Dermis blood vessel endothelial cell (primary cell): Measurements from ENCODE around the gene FSD1. TPM values are rescaled to one million over a fixed set of nuclear protein-coding genes. Genes with fewer than 3 reads are reported as not detected.
"Not testable (repeated sequence)": the region's sequence is repeated elsewhere in the genome, so short reads cannot be mapped to it uniquely, and the experiment has no call there.

Source experiments
- DNase-seq: peaks from one replicate; pipeline ENCODE4 v3.0.0; 2010
- total RNA-seq: library from RNA; depleted of rRNA; stranded (reverse); fragments of >200 nt; gene quantifications from 2 replicates; pipeline ENCODE4 v1.2.3, GENCODE V29; 2014

Gene FSD1
- total RNA-seq, 1 donor from 2014 or later, result 7.0 TPM

DNA sequence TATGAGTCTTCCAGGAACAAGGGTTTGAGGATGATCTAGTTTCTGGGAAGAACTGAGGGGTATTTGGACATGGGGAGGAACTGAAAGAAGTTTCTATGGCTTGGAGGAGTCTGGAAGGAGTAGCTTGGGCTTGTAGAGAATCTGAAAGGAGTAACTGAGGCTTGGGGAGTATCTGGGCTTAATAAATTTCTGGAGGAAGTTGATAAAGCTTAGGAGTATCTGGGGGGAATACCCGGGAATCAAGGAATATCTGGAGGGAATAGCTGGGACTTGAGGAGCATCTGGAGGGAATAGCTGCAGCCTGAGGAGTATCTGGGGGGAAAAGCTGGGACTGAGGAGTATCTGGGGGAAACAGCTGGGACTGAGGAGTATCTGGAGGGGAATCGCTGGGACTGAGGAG is 16.0 kb downstream of the FSD1 start:
- no peak for DNase-seq

GRCh38 chr19:4322942-4323665 is 18.7 kb downstream of the FSD1 start:
- no peak for DNase-seq

DNA sequence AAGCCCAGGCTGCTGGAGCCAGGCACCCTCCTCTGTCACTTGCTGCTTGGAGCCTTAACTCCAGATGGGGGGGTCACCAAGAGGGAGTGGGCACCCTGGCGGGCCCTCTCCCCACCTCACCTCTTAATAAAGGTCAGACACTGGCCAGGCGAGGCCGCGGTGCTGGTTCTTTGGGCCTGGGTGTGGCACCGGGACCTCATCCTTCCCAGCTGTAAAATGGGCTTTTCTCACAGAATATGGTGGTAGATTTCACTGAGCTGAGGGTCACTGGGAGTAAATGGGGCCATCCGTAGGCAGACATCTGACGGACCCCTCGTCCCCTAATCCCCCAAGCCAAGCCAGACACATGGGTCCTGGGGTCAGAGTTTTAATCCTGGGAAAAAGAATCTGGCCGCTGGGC is 19.3 kb downstream of the FSD1 start:
- no peak for DNase-seq

GRCh38 chr19:4324228-4324627 is 19.8 kb downstream of the FSD1 start:
- DNase-seq, result no peak

DNA sequence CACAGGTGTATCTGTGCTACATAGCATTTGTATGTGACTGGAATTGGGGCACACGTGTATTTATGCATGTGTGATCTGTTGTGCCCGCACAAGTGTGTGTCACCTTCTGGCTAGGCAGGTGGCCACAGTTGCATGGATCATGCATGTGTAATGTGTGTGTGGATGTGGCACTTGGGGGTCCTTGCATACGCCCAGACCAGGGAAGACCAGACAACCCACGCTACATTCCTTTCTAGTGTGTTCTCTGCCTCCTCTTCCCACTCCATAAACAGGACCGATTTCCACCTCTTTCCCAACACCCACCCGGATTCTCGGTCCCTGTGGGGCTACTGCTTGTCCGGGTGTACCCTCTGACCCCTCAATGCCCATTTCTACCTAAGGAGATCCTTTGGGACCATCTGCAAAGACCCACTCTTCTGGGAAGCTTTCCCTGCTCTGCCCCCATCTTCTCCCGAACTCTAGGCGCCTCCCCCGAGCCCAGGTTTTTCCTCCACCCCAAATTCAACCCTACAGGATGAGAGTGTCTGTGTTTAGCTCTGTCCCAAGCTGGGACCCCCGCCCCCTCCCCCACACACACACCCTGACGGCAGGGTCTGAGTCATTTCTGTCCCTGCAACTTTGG is 21.9 kb downstream of the FSD1 start:
- DNase-seq, result no peak

- no peak for DNase-seq
These were observed 22.4 kb downstream of the FSD1 start for GRCh38 chr19:4326837-4327251.

GRCh38 chr19:4327252-4327876 is 23.0 kb downstream of the FSD1 start:
- peak; percentile 43 for DNase-seq

- DNase-seq, result no peak
These were observed 23.5 kb downstream of the FSD1 start for GRCh38 chr19:4327877-4328242.

GRCh38 chr19:4328243-4328990 is 24.0 kb downstream of the FSD1 start:
- peak; percentile 89 for DNase-seq

DNA sequence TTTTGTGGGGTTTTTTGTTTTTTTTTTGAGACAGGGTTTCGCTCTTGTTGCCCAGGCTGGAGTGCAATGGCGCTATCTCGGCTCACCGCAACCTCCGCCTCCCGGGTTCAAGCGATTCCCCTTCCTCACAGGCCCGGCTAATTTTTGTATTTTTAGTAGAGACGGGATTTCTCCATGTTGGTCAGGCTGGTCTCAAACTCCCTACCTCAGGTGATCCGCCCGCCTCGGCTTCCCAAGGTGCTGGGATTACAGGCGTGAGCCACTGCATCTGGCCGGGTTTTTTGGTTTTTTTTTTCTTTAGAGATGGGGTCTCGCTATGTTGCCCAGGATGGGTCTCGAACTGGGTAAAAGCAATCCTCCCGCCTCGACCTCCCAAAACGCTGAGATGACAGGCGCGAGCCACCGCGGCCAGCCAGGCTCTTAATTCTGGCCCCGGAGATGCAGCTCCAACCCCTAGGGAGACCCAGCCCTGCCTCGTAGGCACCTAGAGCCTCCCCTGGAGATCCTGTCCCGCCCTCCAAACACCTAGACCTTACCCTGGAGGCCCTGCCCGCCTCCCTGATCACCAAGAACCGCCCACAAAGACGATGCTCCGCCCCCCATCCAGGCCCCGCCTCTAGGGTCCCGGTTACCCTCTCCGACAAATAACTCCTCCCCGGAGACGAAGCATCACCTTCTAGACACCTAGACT is 24.7 kb downstream of the FSD1 start:
- DNase-seq, result not testable (repeated sequence)

GRCh38 chr19:4329858-4330257 is 25.5 kb downstream of the FSD1 start:
- DNase-seq, result no peak

- DNase-seq, result no peak
These were observed 30.7 kb downstream of the FSD1 start for GRCh38 chr19:4334929-4335570.

- peak; percentile 46 for DNase-seq
These were observed 33.6 kb downstream of the FSD1 start for GRCh38 chr19:4337906-4338440.

- DNase-seq, result peak; percentile 42
These were observed 34.3 kb downstream of the FSD1 start, which contains the start of gene STAP2 for GRCh38 chr19:4338441-4339355. STAP2 (minus strand) TSS chr19:4338827; CDS start chr19:4338753, 74 bp downstream.

- no peak for DNase-seq
These were observed 37.9 kb downstream of the FSD1 start for GRCh38 chr19:4342314-4342614.

- DNase-seq, result peak; percentile 100
These were observed 38.4 kb downstream of the FSD1 start for GRCh38 chr19:4342615-4343369.

- peak; percentile 89 for DNase-seq
These were observed 39.2 kb downstream of the FSD1 start, which contains the start of gene MPND for GRCh38 chr19:4343370-4344307. MPND (plus strand) TSS chr19:4343562; CDS start chr19:4343594, 32 bp downstream.

DNA sequence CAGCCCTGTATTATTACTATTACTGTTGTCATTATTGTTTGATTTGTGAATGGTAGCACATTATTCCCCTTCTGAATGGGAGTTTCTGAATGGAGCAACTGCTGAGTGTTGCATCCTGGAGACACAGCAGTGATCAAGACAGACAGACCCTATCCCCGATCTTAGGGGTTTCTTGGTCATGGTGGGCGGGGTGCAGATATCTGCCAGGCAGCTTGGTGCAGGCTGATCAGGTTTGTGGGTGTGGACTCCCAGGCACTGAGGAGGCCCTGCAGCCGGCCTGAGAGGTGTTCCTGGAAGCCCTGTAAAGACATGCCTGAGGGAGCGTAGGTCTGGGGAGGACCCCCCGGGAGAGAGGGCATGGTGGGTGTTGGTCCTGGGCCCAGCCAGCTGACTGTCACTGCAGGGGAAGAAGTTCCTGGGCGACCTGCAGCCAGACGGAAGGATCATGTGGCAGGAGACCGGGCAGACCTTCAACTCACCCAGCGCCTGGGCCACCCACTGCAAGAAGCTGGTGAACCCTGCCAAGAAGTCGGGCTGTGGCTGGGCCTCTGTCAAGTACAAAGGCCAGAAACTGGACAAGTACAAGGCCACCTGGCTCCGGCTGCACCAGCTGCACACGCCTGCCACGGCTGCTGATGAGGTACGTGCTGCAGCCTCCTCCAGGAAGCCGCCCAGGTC is 41.1 kb downstream of the FSD1 start:
- no peak for DNase-seq
